ENCODE data around the gene UNC5A. TPM values are rescaled to one million over a fixed set of nuclear protein-coding genes. Genes with fewer than 3 reads are reported as not detected.

Gene UNC5A
- polyA plus RNA-seq, 2 donors: 0.02 TPM; not detected in 1

DNA sequence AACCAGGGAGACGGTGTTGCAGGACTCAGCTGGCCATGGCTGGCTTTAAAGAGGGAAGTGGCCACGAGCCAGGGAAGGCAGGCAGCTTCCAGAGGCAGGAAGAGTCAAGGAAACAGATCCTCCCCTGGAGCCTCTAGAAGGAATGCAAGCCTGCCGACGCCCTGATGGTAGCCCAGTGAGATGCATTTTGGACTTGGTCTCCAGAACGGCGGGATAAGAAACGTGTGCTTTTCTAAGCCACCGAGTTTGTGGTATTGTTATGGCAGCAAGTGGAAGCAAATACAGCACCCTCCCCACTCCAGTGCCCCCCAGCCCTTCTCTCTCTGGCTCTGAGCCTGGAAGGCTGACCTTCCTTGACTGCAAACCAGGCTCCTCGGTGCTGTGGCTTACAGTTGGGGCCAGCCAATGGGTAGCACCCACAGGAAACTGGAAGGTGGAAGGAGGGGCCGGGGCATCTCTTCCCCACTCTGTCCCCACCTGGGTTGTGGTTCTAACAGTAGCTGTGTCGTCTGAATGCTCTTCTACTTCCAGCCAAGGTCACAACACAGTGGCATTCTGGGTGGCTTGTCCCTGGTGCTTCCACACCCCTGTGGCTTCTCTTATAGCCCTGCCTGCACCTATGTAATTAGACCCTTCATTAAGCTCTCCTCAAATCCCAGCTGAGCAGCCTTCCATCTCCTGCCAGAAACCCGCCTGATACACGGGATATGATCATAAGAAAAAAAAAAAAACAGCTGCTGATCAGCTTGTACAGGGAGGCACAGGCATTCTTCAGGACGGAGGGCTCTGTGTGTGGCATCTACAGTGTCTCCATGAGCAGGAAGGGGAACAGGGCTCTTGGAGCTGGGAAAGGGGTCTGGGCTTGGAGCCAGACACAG, 29.9 kb upstream of the UNC5A start:
- Histone ChIP-seq H3K4me1 (ENCODE audit: control insufficient read depth in 2 of 2, insufficient read depth in 2 of 2, low read length in 1 of 2) (peaks cover 0 to 3% of the 10 kb centered on the region in 2 donors), H3K9me3 (ENCODE audit: control insufficient read depth in 2 of 2, insufficient read depth in 1 of 2, low read depth in 1 of 2, low read length in 1 of 2) (no peaks in the 10 kb centered on the region), H3K27ac (ENCODE audit: low read depth in 2 of 2, low read length in 1 of 2) (no peak overlapping the region), H3K4me3 (ENCODE audit: low read depth in 1 of 2, low read length in 2 of 2) (no peak overlapping the region), H3K27me3 (ENCODE audit: control insufficient read depth in 1 of 2, insufficient read depth in 2 of 2, low read length in 2 of 2) (no peaks in the 10 kb centered on the region), H3K36me3 (ENCODE audit: control insufficient read depth in 2 of 2, insufficient read depth in 2 of 2, low read length in 1 of 2) (no peaks in the 10 kb centered on the region)
- WGBS, 2 donors: 41 to 45% methylated on average over 14 of the region's 14 CpGs

DNA sequence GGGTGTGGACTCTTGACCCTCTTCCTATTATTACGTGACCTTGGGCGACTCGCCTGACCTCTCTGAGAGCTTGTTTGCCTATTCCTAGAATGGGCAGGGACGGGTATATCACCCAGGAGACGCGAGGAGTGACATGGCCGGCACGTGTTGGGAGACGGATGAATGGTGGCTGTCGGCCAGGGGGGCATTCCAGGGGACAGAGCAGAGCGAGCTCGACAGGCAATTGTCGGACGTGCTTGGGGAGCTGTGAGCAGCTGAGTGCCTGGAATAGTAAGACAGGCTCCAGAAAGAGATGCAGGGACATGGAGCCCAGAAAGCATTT, 29.3 kb upstream of the UNC5A start:
- Histone ChIP-seq H3K4me3 (ENCODE audit: low read depth in 1 of 2, low read length in 2 of 2) (no peak overlapping the region), H3K27me3 (ENCODE audit: control insufficient read depth in 1 of 2, insufficient read depth in 2 of 2, low read length in 2 of 2) (no peaks in the 10 kb centered on the region), H3K27ac (ENCODE audit: low read depth in 2 of 2, low read length in 1 of 2) (no peak overlapping the region), H3K36me3 (ENCODE audit: control insufficient read depth in 2 of 2, insufficient read depth in 2 of 2, low read length in 1 of 2) (no peaks in the 10 kb centered on the region), H3K9me3 (ENCODE audit: control insufficient read depth in 2 of 2, insufficient read depth in 1 of 2, low read depth in 1 of 2, low read length in 1 of 2) (no peaks in the 10 kb centered on the region), H3K4me1 (ENCODE audit: control insufficient read depth in 2 of 2, insufficient read depth in 2 of 2, low read length in 1 of 2) (peaks cover 0 to 3% of the 10 kb centered on the region in 2 donors)
- 21 to 28% methylated on average over 14 of the region's 14 CpGs for WGBS, 2 donors

DNA sequence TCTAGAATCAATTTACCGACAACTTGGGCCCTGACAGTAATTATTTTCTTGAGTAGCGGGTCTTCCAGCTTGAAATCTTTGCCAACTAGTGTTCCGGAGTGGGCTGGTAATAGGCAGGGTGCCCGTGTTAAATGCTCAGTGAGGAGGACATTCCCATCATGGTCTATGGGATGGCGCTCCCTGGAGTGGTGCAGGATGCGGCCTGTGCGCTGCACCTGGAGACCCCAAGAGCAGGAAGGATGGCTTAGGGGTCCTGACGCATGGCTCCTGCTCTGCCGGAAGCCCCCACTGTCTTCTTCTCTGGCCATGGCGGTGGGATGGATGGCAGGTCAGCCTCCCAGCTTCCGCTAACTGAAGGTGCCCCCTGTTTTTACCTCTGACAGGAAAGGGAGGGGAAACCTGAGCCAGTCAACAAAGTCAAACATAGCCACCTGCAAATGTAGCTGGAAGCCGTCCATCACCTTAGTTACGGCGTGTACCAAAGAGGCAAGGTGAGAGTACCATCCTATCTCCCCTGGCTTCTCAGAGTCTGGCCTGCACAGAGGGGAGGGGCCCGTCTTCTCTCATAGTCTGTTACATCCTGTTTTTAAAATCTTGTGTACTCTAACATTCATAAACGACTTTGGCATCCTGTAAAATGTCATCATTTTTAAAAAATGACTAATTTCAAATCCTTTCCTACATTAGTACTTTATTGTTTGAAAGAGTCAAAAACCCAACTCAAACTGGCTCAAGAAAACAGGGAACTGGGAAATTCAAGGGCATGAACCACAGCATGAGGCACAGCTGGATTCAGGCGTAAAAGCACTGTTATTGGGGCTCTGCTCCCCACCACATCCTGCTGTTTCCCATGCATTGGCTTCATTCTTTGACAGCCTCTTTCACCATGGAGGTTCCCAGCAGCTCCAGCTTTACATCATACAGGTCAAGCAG, 28.5 kb upstream of the UNC5A start:
- H3K4me1 ChIP-seq (ENCODE audit: control insufficient read depth in 2 of 2, insufficient read depth in 2 of 2, low read length in 1 of 2): peaks cover 0 to 3% of the 10 kb centered on the region in 2 donors
- H3K27ac ChIP-seq (ENCODE audit: low read depth in 2 of 2, low read length in 1 of 2): no peak overlapping the region
- H3K27me3 ChIP-seq (ENCODE audit: control insufficient read depth in 1 of 2, insufficient read depth in 2 of 2, low read length in 2 of 2): no peaks in the 10 kb centered on the region
- 77% methylated on average over 17 of the region's 17 CpGs for WGBS, 2 donors
- no peak overlapping the region for H3K4me3 ChIP-seq (ENCODE audit: low read depth in 1 of 2, low read length in 2 of 2)
- no peaks in the 10 kb centered on the region for H3K36me3 ChIP-seq (ENCODE audit: control insufficient read depth in 2 of 2, insufficient read depth in 2 of 2, low read length in 1 of 2)
- no peaks in the 10 kb centered on the region for H3K9me3 ChIP-seq (ENCODE audit: control insufficient read depth in 2 of 2, insufficient read depth in 1 of 2, low read depth in 1 of 2, low read length in 1 of 2)

GRCh38 chr5:176784218-176785165, 25.9 kb upstream of the UNC5A start:
- Histone ChIP-seq H3K27me3 (ENCODE audit: control insufficient read depth in 1 of 2, insufficient read depth in 2 of 2, low read length in 2 of 2) (no peaks in the 10 kb centered on the region), H3K4me3 (ENCODE audit: low read depth in 1 of 2, low read length in 2 of 2) (no peak overlapping the region)
- 20% methylated on average over 13 to 15 of the region's 15 CpGs for WGBS, 2 donors

GRCh38 chr5:176785184-176786145, 24.9 kb upstream of the UNC5A start:
- Histone ChIP-seq H3K27me3 (ENCODE audit: control insufficient read depth in 1 of 2, insufficient read depth in 2 of 2, low read length in 2 of 2) (no peaks in the 10 kb centered on the region), H3K27ac (ENCODE audit: low read depth in 2 of 2, low read length in 1 of 2) (no peak overlapping the region), H3K4me1 (ENCODE audit: control insufficient read depth in 2 of 2, insufficient read depth in 2 of 2, low read length in 1 of 2) (peaks cover 0 to 3% of the 10 kb centered on the region in 2 donors), H3K9me3 (ENCODE audit: control insufficient read depth in 2 of 2, insufficient read depth in 1 of 2, low read depth in 1 of 2, low read length in 1 of 2) (no peaks in the 10 kb centered on the region), H3K36me3 (ENCODE audit: control insufficient read depth in 2 of 2, insufficient read depth in 2 of 2, low read length in 1 of 2) (no peaks in the 10 kb centered on the region), H3K4me3 (ENCODE audit: low read depth in 1 of 2, low read length in 2 of 2) (no peak overlapping the region)
- WGBS, 2 donors: 55 to 56% methylated on average over 26 to 27 of the region's 27 CpGs

More at GRCh38 chr5:176784218-176785165, 25.9 kb upstream of the UNC5A start:
- Histone ChIP-seq H3K27ac (ENCODE audit: low read depth in 2 of 2, low read length in 1 of 2) (no peak overlapping the region), H3K36me3 (ENCODE audit: control insufficient read depth in 2 of 2, insufficient read depth in 2 of 2, low read length in 1 of 2) (no peaks in the 10 kb centered on the region), H3K9me3 (ENCODE audit: control insufficient read depth in 2 of 2, insufficient read depth in 1 of 2, low read depth in 1 of 2, low read length in 1 of 2) (no peaks in the 10 kb centered on the region), H3K4me1 (ENCODE audit: control insufficient read depth in 2 of 2, insufficient read depth in 2 of 2, low read length in 1 of 2) (peaks cover 0 to 3% of the 10 kb centered on the region in 2 donors)

GRCh38 chr5:176787676-176788075, 22.7 kb upstream of the UNC5A start:
- 79 to 87% methylated on average over 3 of the region's 3 CpGs for WGBS, 2 donors

GRCh38 chr5:176788091-176788490, 22.3 kb upstream of the UNC5A start:
- peaks cover 0 to 3% of the 10 kb centered on the region in 2 donors for H3K27me3 ChIP-seq (ENCODE audit: control insufficient read depth in 1 of 2, insufficient read depth in 2 of 2, low read length in 2 of 2)
- H3K36me3 ChIP-seq (ENCODE audit: control insufficient read depth in 2 of 2, insufficient read depth in 2 of 2, low read length in 1 of 2): no peaks in the 10 kb centered on the region
- peaks cover 0 to 2% of the 10 kb centered on the region in 2 donors for H3K4me1 ChIP-seq (ENCODE audit: control insufficient read depth in 2 of 2, insufficient read depth in 2 of 2, low read length in 1 of 2)
- H3K9me3 ChIP-seq (ENCODE audit: control insufficient read depth in 2 of 2, insufficient read depth in 1 of 2, low read depth in 1 of 2, low read length in 1 of 2): no peaks in the 10 kb centered on the region
- WGBS, 2 donors: 46 to 56% methylated on average over 7 of the region's 7 CpGs
- H3K27ac ChIP-seq (ENCODE audit: low read depth in 2 of 2, low read length in 1 of 2): no peak overlapping the region
- H3K4me3 ChIP-seq (ENCODE audit: low read depth in 1 of 2, low read length in 2 of 2): no peak overlapping the region

More at GRCh38 chr5:176787676-176788075, 22.7 kb upstream of the UNC5A start:
- H3K9me3 ChIP-seq (ENCODE audit: control insufficient read depth in 2 of 2, insufficient read depth in 1 of 2, low read depth in 1 of 2, low read length in 1 of 2): no peaks in the 10 kb centered on the region
- no peaks in the 10 kb centered on the region for H3K36me3 ChIP-seq (ENCODE audit: control insufficient read depth in 2 of 2, insufficient read depth in 2 of 2, low read length in 1 of 2)
- no peak overlapping the region for H3K4me3 ChIP-seq (ENCODE audit: low read depth in 1 of 2, low read length in 2 of 2)
- H3K4me1 ChIP-seq (ENCODE audit: control insufficient read depth in 2 of 2, insufficient read depth in 2 of 2, low read length in 1 of 2): peaks cover 0 to 2% of the 10 kb centered on the region in 2 donors
- H3K27me3 ChIP-seq (ENCODE audit: control insufficient read depth in 1 of 2, insufficient read depth in 2 of 2, low read length in 2 of 2): peaks cover 0 to 3% of the 10 kb centered on the region in 2 donors
- H3K27ac ChIP-seq (ENCODE audit: low read depth in 2 of 2, low read length in 1 of 2): no peak overlapping the region

Measured in esophagus (tissue), 2 donors.